HepG2 (cell line): ENCODE measurements around the gene GNAI2. TPM values are rescaled to one million over a fixed set of nuclear protein-coding genes. Genes with fewer than 3 reads are reported as not detected.
A peak's percentile ranks its signal among the peaks of the same experiment; 100 is the strongest.

Experiments
- FOXA1 ChIP-seq, 2 experiments: fragments of 450-650 bp in 1 of 2; sonication (generic) in 1 of 2; formaldehyde crosslinking in 1 of 2; IDR thresholded peaks; 2 replicates each; pipeline versions ENCODE4 v1.4.0 to v1.6.1; 2016 to 2020; ENCODE audit warnings: missing genetic modification reagents in 1 of 2
- HIC2 ChIP-seq: sonication (generic); formaldehyde crosslinking; IDR thresholded peaks from 2 replicates; pipeline ENCODE4 v1.9.0; 2022; ENCODE audit warnings: low read depth, missing genetic modification reagents
- HNF1B ChIP-seq: sonication (generic); formaldehyde crosslinking; IDR thresholded peaks from 2 replicates; pipeline ENCODE4 v1.5.1; 2020; ENCODE audit warnings: mild to moderate bottlenecking, moderate library complexity, missing genetic modification reagents
- KDM2A ChIP-seq: sonication (generic); formaldehyde crosslinking; IDR thresholded peaks from 2 replicates; pipeline ENCODE4 v1.4.0; 2020; ENCODE audit warnings: low read depth, missing genetic modification reagents, borderline replicate concordance
- MAFG ChIP-seq: sonication (generic); formaldehyde crosslinking; IDR thresholded peaks from 2 replicates; pipeline ENCODE4 v1.5.1; 2020; ENCODE audit warnings: mild to moderate bottlenecking, missing genetic modification reagents
- MEF2D ChIP-seq: sonication (generic); formaldehyde crosslinking; IDR thresholded peaks from 2 replicates; pipeline ENCODE4 v1.5.1; 2020; ENCODE audit warnings: mild to moderate bottlenecking, missing genetic modification reagents
- PATZ1 ChIP-seq: sonication (generic); formaldehyde crosslinking; IDR thresholded peaks from 2 replicates; pipeline ENCODE4 v1.4.0; 2020; ENCODE audit warnings: missing genetic modification reagents
- POGZ ChIP-seq: sonication (generic); formaldehyde crosslinking; IDR thresholded peaks from 2 replicates; pipeline ENCODE4 v1.4.0; 2020; ENCODE audit warnings: mild to moderate bottlenecking, missing genetic modification reagents
- PRMT3 ChIP-seq: sonication (generic); formaldehyde crosslinking; IDR thresholded peaks from 2 replicates; pipeline ENCODE4 v1.8.1; 2022; ENCODE audit warnings: low read depth, mild to moderate bottlenecking, moderate library complexity, missing genetic modification reagents, borderline replicate concordance
- TCF12 ChIP-seq, 2 experiments: fragments of 450-650 bp in 1 of 2; sonication (generic) in 1 of 2; formaldehyde crosslinking in 1 of 2; IDR thresholded peaks; 2 replicates each; pipeline versions ENCODE4 v1.6.1 to v1.8.0; 2017 to 2022; ENCODE audit warnings: antibody characterized with exemption in 1 of 2, mild to moderate bottlenecking in 1 of 2, missing genetic modification reagents in 1 of 2, moderate library complexity in 1 of 2
- TMF1 ChIP-seq: sonication (generic); formaldehyde crosslinking; IDR thresholded peaks from 2 replicates; pipeline ENCODE4 v1.8.1; 2022; ENCODE audit warnings: low read depth, missing genetic modification reagents
- ZFP36L1 ChIP-seq: sonication (generic); formaldehyde crosslinking; IDR thresholded peaks from 2 replicates; pipeline ENCODE4 v1.8.0; 2022; ENCODE audit warnings: mild to moderate bottlenecking, missing genetic modification reagents, moderate library complexity
- polyA plus RNA-seq, 8 experiments: library from polyadenylated mRNA; depleted of rRNA in 3 of 8; stranded (reverse) in 7 of 8; unstranded in 1 of 8; fragments of >200 nt; fragmentation: Illumina TruSeq in 4 of 8; extraction: Trizol in 4 of 8; gene quantifications; 2 replicates each; pipeline versions ENCODE4 v1.2.1 to v1.2.3, GENCODE V29; 2011 to 2016; ENCODE audit warnings: low read depth in 4 of 8, missing spikeins in 1 of 8, mixed read lengths in 1 of 8; ENCODE audit not compliant: insufficient read depth in 1 of 8
- total RNA-seq, 5 experiments: library from RNA; depleted of rRNA; stranded (reverse); fragments of >200 nt; fragmentation: Illumina TruSeq; extraction: Trizol; gene quantifications; 2 replicates each; pipeline ENCODE4 v1.2.3, GENCODE V29; 2016; ENCODE audit warnings: low read depth in 1 of 5
- TF ChIP-seq, protein P1 (sequence below): sonication (generic); formaldehyde crosslinking; IDR thresholded peaks from 2 replicates; pipeline ENCODE4 v1.5.1; 2020; ENCODE audit warnings: mild to moderate bottlenecking, missing genetic modification reagents, moderate library complexity
- TF ChIP-seq, protein P2 (sequence below): IDR thresholded peaks from 2 replicates; pipeline ENCODE4 v1.6.1; 2016; ENCODE audit warnings: mild to moderate bottlenecking, missing biosample characterization, missing genetic modification reagents
- TF ChIP-seq, protein P3 (sequence below): sonication (generic); IDR thresholded peaks from 2 replicates; pipeline ENCODE4 v1.6.1; 2016; ENCODE audit warnings: low read depth, borderline replicate concordance

GNAI2 gene
- total and polyA plus RNA-seq, 2 of the 13 experiments (the other 11 are each of a cell fraction or from before 2014, with no cell fraction given): 51.1 to 66.2 TPM

DNA sequence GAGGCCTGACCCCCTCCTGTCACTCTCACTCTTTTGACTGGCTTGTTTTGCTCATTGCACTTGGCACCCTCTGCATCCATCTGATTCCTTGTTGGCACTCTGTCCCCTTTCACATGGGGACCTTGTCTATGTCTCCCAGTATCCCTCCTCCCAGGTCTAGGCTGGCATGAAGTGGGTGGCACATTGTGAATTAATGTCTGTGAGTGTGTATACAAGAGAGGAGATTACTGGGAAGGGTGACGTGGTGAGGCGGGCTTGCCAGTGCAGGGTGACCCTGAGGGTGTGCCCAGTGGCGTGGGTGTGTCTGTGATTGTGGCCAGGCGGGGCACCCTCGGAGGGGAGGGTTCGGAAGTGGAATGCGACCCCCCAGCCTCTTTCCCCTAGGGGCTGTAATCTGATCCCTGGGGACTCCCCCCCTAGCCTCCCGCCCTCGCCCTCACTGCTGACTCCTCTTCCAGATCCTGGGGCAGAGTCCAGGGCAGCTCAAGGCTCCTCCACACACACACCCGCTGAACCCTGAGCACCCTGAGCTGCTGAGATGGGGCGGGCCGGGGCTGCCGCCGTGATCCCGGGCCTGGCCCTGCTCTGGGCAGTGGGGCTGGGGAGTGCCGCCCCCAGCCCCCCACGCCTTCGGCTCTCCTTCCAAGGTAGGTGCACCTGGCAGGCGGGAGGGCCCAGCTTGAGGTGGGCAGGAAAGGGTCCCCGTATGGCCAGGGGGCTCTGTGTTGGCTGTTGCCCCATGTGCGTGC, 32.9 kb downstream of the GNAI2 start, which contains the start of gene SEMA3B (continued):
- TF ChIP-seq HNF1B (CRISPR knock-in tag) (peak; percentile 66; the same call in 1 of the 2 replicates), MAFG (CRISPR knock-in tag) (no peak), PATZ1 (peak; percentile 99), HIC2 (CRISPR knock-in tag) (peak; percentile 96), TMF1 (CRISPR knock-in tag) (0 out of 2 replicates have a peak, but pooled peaks have one; percentile 61), FOXA1 (IDR thresholded peaks at IDR 0.05) (no peak), FOXA1 (CRISPR knock-in tag; IDR thresholded peaks at IDR 0.05) (peak; percentile 39; the same call in 1 of the 2 replicates), ZFP36L1 (no peak), MEF2D (CRISPR knock-in tag) (0 out of 2 replicates have a peak, but pooled peaks have one; percentile 27), POGZ (CRISPR knock-in tag) (0 out of 2 replicates have a peak, but pooled peaks have one; percentile 40), PRMT3 (0 out of 2 replicates have a peak, but pooled peaks have one; percentile 56), TCF12 (IDR thresholded peaks at IDR 0.05) (no peak), TCF12 (CRISPR knock-in tag; IDR thresholded peaks at IDR 0.05) (peak; percentile 86; the same call in 1 of the 2 replicates), KDM2A (peak; percentile 15; the same call in 1 of the 2 replicates)
- TF ChIP-seq, protein P1, sequence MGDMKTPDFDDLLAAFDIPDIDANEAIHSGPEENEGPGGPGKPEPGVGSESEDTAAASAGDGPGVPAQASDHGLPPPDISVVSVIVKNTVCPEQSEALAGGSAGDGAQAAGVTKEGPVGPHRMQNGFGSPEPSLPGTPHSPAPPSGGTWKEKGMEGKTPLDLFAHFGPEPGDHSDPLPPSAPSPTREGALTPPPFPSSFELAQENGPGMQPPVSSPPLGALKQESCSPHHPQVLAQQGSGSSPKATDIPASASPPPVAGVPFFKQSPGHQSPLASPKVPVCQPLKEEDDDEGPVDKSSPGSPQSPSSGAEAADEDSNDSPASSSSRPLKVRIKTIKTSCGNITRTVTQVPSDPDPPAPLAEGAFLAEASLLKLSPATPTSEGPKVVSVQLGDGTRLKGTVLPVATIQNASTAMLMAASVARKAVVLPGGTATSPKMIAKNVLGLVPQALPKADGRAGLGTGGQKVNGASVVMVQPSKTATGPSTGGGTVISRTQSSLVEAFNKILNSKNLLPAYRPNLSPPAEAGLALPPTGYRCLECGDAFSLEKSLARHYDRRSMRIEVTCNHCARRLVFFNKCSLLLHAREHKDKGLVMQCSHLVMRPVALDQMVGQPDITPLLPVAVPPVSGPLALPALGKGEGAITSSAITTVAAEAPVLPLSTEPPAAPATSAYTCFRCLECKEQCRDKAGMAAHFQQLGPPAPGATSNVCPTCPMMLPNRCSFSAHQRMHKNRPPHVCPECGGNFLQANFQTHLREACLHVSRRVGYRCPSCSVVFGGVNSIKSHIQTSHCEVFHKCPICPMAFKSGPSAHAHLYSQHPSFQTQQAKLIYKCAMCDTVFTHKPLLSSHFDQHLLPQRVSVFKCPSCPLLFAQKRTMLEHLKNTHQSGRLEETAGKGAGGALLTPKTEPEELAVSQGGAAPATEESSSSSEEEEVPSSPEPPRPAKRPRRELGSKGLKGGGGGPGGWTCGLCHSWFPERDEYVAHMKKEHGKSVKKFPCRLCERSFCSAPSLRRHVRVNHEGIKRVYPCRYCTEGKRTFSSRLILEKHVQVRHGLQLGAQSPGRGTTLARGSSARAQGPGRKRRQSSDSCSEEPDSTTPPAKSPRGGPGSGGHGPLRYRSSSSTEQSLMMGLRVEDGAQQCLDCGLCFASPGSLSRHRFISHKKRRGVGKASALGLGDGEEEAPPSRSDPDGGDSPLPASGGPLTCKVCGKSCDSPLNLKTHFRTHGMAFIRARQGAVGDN (CRISPR knock-in tag): peak; percentile 65
- TF ChIP-seq, protein P2, sequence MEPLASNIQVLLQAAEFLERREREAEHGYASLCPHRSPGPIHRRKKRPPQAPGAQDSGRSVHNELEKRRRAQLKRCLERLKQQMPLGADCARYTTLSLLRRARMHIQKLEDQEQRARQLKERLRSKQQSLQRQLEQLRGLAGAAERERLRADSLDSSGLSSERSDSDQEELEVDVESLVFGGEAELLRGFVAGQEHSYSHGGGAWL (CRISPR knock-in tag): peak; percentile 52; the same call in 1 of the 2 replicates
- TF ChIP-seq, protein P3, sequence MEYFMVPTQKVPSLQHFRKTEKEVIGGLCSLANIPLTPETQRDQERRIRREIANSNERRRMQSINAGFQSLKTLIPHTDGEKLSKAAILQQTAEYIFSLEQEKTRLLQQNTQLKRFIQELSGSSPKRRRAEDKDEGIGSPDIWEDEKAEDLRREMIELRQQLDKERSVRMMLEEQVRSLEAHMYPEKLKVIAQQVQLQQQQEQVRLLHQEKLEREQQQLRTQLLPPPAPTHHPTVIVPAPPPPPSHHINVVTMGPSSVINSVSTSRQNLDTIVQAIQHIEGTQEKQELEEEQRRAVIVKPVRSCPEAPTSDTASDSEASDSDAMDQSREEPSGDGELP: peak; percentile 48; the same call in 1 of the 2 replicates
